HUDEP-2 (cell line): Measurements from ENCODE around the gene RBFOX2.

ENCODE experiments used
- DNase-seq, 76 experiments: peaks; one replicate each; lab custom pipeline; 2025; ENCODE audit not compliant: unreplicated experiment in 76 of 76; lab: John Stamatoyannopoulos, UW

Gene RBFOX2

DNA sequence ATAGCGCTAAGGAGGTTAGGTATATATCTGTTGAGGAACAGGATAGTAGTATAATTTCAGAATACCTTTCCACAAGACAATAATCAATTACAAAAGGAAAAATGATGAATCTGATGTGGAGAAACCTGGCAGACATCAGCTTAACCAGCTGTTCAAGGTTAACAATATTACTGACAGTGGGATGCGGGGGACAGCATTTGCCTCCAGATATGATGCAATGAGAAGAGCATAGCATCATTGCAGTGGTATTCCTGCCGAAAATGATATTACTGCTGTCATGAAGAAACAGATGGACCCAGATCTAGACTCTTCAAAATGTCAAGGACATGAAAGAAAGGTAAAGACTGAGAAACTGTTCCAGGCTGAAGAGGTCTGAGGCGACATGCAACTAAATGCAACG is 49.7 kb downstream of the RBFOX2 start:
- DNase-seq = no peak

DNA sequence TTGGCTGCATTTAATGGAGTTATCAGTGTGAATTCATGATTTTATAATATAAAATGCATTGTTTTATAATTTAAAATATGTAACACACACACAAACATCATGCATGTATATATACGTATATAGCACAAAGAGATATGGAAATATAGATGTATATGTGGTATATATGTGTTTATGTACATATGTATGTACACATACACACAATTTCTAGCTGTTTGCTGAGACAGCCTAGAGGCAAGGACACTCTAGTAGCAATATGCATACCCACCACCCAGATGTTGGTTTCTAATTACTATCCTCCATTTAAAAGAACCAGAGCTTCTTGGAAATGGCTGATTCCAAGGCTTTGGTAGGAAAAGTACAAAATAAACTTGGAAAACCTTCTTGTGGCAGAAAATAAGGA is 50.4 kb downstream of the RBFOX2 start:
- no peak for DNase-seq

DNA sequence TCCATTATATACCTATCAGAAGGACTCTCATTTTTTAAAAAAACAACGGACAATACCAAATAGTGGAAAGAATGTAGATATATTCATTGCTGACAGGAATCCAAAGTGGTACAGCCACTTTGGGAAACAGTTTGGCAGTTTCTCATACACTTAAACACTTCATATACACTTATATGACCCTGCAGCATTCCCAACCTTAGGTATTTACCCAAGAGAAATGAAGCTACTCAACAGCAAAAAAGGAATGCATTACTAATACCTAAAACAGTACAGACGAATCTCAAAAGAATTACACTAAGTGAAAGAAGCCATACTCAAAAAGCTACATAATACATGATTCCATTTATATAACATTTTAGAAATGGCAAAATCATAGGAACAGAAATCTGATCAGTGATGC is 51.5 kb downstream of the RBFOX2 start:
- DNase-seq = no peak

- DNase-seq = no peak
Measured at GRCh38 chr22:35973388-35973787, 55.2 kb downstream of the RBFOX2 start.

DNA sequence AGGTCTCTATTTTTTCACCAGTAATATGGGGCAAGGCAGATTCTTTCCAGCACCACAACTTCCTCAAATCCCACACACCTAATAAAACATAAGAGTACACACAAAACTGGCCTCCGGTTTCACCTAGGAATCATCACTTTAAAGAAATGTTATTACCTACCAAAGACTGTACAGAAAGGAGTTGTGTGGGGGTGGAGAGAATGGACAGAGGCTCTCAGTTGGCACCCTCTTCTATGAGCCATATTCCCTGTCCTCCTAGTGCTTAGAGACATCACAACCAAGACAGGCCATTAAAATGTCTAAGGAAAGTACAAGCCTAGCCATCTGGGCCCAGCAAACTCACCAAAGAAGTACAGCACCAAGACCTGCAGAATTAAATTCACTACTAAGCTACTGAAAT is 56.1 kb downstream of the RBFOX2 start:
- no peak for DNase-seq

- no peak for DNase-seq
Measured at GRCh38 chr22:35971456-35972119, 57.0 kb downstream of the RBFOX2 start.

DNA sequence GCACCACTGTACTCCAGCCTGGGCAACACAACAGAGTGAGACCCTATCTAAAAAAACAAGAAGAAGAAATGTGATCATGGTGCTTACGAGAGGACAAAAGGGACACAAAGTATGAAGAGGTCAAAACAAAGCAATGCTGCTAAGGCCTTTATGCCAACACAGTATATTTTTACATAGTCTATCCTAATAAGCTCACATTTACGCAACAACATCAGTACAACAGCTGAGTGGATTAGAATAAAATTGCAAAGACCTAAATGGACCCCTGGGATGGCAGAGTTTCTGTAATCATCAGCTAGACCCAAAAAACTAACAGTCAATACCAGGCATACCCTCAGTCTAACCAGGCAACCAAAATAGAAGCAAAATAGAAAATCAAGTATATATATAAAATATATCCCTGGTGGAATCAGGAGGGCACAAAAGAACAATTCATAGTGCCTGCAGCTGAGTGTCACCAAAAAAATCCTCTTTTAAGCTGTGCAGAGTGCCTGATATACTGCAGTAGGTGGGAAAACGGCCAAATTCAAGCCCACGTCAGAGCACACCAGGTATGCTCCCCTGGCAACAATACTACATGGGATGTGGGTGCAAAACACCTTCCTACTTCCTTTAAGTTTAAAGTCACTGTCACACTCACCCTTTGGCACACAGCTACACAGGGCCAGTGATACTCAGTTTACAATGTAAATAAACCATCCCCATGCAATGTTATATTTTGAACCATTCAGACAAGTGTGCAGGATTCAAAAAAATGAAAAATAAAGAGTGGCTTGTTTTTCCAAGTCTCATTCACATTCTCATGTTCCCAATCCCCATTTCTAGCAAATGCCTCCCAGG is 57.8 kb downstream of the RBFOX2 start:
- no peak for DNase-seq

DNA sequence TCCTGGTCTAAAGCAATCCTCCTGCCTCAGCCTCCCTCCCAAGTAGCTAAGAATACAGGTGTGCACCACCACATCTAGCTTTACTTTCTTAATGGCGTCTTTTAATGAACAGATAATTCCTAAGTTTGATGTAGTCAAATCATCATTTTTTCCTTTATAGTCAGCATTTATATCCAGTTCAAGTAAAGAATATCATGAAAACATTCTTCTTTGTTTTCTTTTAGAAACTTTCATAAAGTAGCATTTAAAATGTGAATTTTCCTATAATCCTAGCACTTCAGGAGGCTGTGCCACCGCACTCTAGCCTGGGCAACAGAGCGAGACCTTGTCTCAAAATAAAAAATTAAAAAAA is 61.6 kb downstream of the RBFOX2 start:
- no peak for DNase-seq

DNA sequence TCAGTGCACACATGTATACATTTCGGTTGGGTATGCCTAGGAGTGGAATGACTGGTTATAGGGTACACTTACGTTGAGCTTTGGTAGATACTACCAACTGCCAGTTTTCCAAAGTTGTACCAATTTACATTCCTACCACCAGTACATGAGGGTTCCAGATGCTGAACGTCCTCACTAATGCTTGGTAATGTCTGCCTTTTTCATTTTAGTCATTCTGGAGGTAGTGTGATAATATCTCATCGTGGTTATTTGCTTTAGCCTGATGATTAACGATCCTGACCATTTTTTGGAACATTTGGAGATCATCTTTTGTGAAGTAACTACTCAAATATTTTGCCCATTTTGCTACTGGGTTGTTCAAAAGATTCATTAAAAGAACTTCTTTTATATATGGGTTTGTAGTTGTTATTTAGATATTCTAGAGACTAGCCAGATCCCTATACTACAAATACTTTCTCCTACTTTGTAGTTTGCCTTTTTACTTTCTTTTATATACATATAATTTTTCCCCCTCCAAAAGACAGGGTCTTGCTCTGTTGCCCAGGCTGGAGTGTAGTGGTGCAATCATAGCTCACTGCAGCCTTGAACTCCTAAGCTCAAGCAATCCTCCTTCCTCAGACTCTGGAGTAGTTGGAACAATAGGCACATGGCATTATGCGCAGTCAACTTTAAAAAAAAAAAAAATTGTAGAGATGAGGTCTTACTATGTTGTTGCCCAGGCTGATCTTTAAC is 62.1 kb downstream of the RBFOX2 start:
- no peak for DNase-seq

DNA sequence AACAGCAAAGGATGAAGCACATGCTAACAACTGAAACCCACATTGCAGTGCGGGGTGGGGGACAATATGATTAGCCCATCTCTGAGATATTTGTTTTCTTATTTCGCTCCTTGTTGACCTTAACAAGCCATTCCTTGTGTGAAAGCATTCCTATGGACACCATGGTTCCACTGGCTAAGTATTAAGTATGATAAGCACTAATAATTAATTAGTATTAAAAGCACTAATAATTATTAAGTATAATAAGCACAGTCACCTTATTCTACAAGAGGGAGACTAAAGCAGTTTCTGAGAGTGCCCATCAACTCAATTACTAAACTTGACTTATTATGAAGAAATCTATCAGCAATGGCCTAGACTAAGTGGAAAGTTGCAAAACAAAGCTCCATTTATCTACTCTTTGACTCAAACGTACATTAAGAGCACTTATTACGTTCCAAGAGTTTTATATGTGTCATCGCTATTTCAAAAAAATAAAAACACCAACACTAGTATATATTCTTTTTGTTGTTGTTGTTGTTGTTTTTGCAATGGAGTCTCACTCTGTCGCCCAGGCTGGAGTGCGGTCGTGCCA is 65.3 kb downstream of the RBFOX2 start:
- no peak for DNase-seq

DNA sequence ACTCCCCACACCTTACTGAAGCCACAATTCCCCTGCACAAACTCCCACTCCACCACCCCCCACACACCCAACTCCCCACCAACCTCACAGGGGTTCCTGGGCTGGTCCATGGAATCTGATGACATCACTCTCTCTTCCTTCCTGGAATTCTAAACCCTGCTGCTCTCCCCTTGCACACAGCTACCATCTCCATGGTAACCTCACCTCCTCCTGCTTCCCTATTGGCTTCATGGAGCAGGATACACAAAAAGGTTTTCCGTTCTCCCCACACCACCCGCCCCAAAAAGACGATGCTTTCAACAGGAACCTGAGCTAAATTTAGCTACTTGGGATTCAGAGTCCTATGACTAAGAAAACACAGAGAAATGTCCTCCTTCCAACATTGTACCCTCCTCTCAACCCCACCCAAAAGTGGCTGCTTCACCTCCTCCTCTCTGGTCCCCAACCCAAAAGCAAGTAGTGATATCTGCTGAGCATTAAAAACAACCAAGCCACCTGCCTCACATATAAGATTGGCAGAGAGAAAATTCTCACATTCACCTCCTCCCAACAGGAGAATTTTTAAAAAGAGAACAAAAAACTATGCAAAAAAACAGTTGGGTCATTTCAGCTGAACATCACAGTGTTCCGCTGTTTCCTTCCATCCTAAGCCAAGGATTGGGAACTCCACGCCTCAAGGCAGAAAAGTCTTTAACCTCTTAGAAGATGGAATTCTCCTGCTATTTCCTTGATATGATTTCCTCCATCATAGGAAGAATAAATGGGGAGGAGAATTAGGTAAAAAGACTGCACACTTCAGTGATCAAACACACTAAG is 66.9 kb downstream of the RBFOX2 start:
- DNase-seq = no peak

- no peak for DNase-seq
Measured at GRCh38 chr22:35960854-35961253, 67.8 kb downstream of the RBFOX2 start.

- no peak for DNase-seq
Measured at GRCh38 chr22:35959121-35959800, 69.4 kb downstream of the RBFOX2 start.

DNA sequence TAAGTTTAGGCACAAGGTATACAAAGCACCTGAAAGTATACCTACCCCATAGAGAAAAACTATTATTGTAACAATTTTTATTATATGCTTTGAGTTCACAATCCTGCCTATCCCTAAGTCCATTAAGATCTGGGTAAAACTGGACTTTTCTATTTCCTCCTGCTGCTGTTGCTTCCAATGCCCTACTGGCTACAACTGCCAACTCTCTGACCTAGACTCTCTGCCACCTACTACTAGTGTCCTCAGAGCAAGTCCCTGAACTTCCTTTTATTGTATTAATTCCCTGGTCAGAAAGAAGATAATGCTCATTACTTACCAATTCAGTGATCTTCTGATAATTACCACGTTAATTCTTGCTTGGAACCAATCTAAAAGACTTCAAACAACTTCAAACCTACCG is 70.3 kb downstream of the RBFOX2 start:
- no peak for DNase-seq

DNA sequence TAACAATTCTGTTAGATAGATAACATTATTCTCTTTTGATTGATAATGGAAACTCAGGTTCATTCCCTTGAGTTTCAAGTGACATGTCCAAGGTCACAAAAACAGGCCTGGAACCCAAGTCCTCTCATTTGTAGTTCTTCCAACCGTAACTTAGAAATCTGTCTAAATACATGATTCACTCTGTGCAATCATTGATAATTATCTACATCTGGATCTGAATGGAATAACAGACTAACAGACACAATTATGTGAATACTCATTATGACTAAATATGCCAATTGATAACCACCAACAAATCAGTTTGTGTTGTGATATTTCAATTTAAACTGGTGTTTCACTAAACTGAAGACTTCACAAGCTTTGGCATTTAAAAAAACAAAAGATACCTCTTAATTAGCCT is 71.0 kb downstream of the RBFOX2 start:
- no peak for DNase-seq

DNA sequence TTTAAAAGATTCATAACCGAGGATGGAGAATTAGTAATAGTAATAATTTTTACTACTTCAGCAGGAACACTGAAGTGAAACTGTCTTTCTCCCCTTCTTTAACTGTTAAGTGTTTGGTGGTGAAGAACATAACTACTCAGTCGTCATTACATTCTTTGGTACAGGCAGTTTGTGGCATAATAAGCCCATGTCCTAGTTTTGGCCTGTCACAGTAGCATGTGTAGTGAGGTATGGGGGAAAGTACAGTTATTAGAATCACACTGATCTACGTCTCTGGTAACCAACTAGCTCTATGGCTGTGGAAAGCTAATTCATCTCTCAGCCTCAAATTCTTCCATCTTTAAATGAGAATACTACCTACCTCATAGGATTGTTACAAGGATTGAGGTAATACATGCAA is 71.8 kb downstream of the RBFOX2 start:
- no peak for DNase-seq

DNA sequence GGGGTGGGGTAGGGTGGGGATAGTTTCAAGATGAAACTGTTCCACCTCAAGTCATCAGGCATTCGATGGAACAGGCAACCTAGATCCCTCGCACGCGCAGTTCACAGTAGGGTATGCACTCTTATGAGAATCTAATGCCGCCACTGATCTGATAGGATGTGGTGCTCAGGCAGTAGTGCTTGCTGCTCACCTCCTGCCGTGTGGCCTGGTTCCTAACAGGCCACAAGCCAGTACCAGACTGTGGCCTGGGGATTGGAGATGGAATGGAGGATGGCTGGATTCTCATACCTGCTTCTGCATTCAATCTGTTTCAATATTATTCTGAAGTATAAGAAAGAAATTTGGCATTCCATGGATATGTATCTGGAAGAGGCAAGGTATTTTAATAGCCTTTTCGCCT is 73.1 kb downstream of the RBFOX2 start:
- no peak for DNase-seq

DNA sequence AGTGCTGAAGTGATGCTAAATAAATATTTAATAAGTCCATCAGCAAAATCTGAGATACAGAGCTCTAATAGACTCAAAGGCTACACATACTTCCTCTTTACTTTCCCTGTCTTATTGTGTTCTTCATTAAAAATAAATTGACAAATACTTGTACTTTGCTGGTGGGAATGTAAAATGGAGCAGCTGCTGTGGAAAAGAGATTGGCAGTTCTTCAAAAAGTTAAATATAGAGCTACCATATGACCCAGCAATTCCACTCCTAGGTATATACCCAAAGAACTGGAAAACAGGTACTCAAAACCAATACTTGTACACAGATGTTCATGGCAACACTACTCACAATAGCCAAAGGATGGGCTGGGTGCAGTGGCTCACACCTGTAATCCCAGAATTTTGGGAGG is 76.0 kb downstream of the RBFOX2 start:
- no peak for DNase-seq

GRCh38 chr22:35950262-35950661 is 78.4 kb downstream of the RBFOX2 start:
- no peak for DNase-seq

- DNase-seq = no peak
Measured at GRCh38 chr22:35949243-35949642, 79.4 kb downstream of the RBFOX2 start.
